PC-3 (cell line): ENCODE results near the gene DNAH1. TPM values are rescaled to one million over a fixed set of nuclear protein-coding genes. Genes with fewer than 3 reads are reported as not detected.

ENCODE experiments used
- ATAC-seq: fragments of 200-7000 bp; cut with Tn5 transposase; 2 replicates; pipeline ENCODE4 v1.9.1; 2020; ENCODE audit warnings: mild to moderate bottlenecking, moderate library complexity
- BruUV-seq: library from RNA; stranded (reverse); fragments of 400-500 nt; replicated peaks from 2 replicates; lab custom pipeline; 2021; lab: Mats Ljungman, UMichigan
- CTCF ChIA-PET: fragments of 300-600 bp; sonication (Branson Sonifier 250); formaldehyde crosslinking; loops from one replicate; lab custom pipeline; 2022; ENCODE audit warnings: antibody characterized with exemption; lab: Charles Lee
- POLR2A ChIA-PET: fragments of 300-600 bp; sonication (Branson Sonifier 250); formaldehyde crosslinking; loops from one replicate; lab custom pipeline; 2022; ENCODE audit warnings: antibody characterized with exemption; ENCODE audit not compliant: unreplicated experiment; lab: Charles Lee
- DNase-seq: peaks from one replicate; pipeline ENCODE4 v3.0.0-alpha.2; 2015
- H2AFZ ChIP-seq: fragments of 300-600 bp; sonication (generic); 2 replicates; pipeline ENCODE4 v1.6.0; 2016; ENCODE audit warnings: antibody characterized with exemption, low read length
- H3F3A ChIP-seq: fragments of 300-600 bp; sonication (generic); one replicate; pipeline ENCODE4 v1.6.0; 2017; ENCODE audit warnings: antibody characterized with exemption, low read length, control low read depth, mild to moderate bottlenecking; ENCODE audit not compliant: unreplicated experiment
- H3K27ac ChIP-seq: fragments of 300-600 bp; sonication (generic); 2 replicates; pipeline ENCODE4 v1.5.1; 2016; ENCODE audit warnings: mild to moderate bottlenecking, low read length
- H3K27me3 ChIP-seq: fragments of 300-600 bp; sonication (generic); 2 replicates; pipeline ENCODE4 v1.6.1; 2016; ENCODE audit warnings: low read length, mixed read lengths
- H3K36me3 ChIP-seq: fragments of 300-600 bp; sonication (generic); 2 replicates; pipeline ENCODE4 v1.6.1; 2016; ENCODE audit warnings: low read depth, mixed run types, low read length, mixed read lengths
- H3K4me1 ChIP-seq: fragments of 300-600 bp; sonication (generic); 2 replicates; pipeline ENCODE4 v1.5.1; 2016; ENCODE audit warnings: low read length; ENCODE audit not compliant: insufficient read depth
- H3K4me2 ChIP-seq: fragments of 300-600 bp; sonication (generic); 2 replicates; pipeline ENCODE4 v1.6.0; 2016; ENCODE audit warnings: low read length
- H3K4me3 ChIP-seq: fragments of 300-600 bp; sonication (generic); 2 replicates; pipeline ENCODE4 v1.5.1; 2016; ENCODE audit warnings: mild to moderate bottlenecking, low read length, mixed read lengths
- H3K79me2 ChIP-seq: fragments of 300-600 bp; sonication (generic); 2 replicates; pipeline ENCODE4 v1.6.1; 2017; ENCODE audit warnings: low read length, mixed read lengths
- H3K9ac ChIP-seq: fragments of 300-600 bp; sonication (generic); 2 replicates; pipeline ENCODE4 v1.6.0; 2016; ENCODE audit warnings: mild to moderate bottlenecking, low read length
- H3K9me2 ChIP-seq: fragments of 300-600 bp; sonication (generic); replicated peaks from 2 replicates; pipeline ENCODE4 v1.6.1; 2016; ENCODE audit warnings: mixed run types, low read length, mixed read lengths
- H3K9me3 ChIP-seq: fragments of 300-600 bp; sonication (generic); 2 replicates; pipeline ENCODE4 v1.6.1; 2016; ENCODE audit warnings: low read length, mixed read lengths
- H4K20me1 ChIP-seq: fragments of 300-600 bp; sonication (generic); 2 replicates; pipeline ENCODE4 v1.6.1; 2016; ENCODE audit warnings: low read length, mixed read lengths
- CTCF ChIP-seq: fragments of 300-600 bp; sonication (generic); conservative IDR thresholded peaks from 2 replicates; pipeline ENCODE4 v1.5.1; 2017; ENCODE audit warnings: antibody characterized with exemption, low read depth, mild to moderate bottlenecking, low read length
- EZH2 ChIP-seq: fragments of 300-600 bp; sonication (generic); IDR thresholded peaks from one replicate; pipeline ENCODE4 v1.6.1; 2017; ENCODE audit warnings: antibody characterized with exemption, mild to moderate bottlenecking, low read length; ENCODE audit not compliant: unreplicated experiment
- EZH2phosphoT487 ChIP-seq: fragments of 300-600 bp; sonication (generic); IDR thresholded peaks from 2 replicates; pipeline ENCODE4 v1.6.1; 2018; ENCODE audit warnings: mild to moderate bottlenecking, antibody characterized with exemption, low read length, borderline replicate concordance
- intact Hi-C: fragments of 100-400 bp; cut with micrococcal nuclease; formaldehyde crosslinking; loops from 2 replicates; pipeline ENCODE4 v1.9.0; 2023
- total RNA-seq: library from RNA; depleted of rRNA; stranded (reverse); fragments of >200 nt; gene quantifications from 2 replicates; pipeline ENCODE4 v1.2.3, GENCODE V29; 2014

The DNAH1 gene
- total RNA-seq, 1 experiment from 2014 or later = 2.2 TPM

GRCh38 chr3:52291508-52292181 is 24.5 kb upstream of the DNAH1 start:
- Histone ChIP-seq H3K9ac (no peak overlapping the region), H3K27me3 (no peaks in the 10 kb centered on the region), H3K9me3 (no peaks in the 10 kb centered on the region), H3K4me2 (no peak overlapping the region), H3F3A (no peaks in the 10 kb centered on the region), H3K4me1 (peaks cover 13% of the 10 kb centered on the region), H2AFZ (no peak overlapping the region), H3K27ac (no peak overlapping the region), H3K9me2 (no peaks in the 10 kb centered on the region), H3K4me3 (no peak overlapping the region), H3K79me2 (peaks cover 6% of the 10 kb centered on the region), H4K20me1 (no peaks in the 10 kb centered on the region), H3K36me3 (no peaks in the 10 kb centered on the region)
- DNase-seq (peak; percentile 45), ATAC-seq (0 out of 2 replicates have a peak, but pooled peaks have one; percentile 9)
- ChIA-PET CTCF (no interaction called here), POLR2A (no interaction called here)
- TF ChIP-seq CTCF = peak; percentile 87
- no peak for TF ChIP-seq EZH2
- intact Hi-C loops = loop anchor here (1.0 kb wide), 1 partner anchor 48 kb away; no protein-coding TSS in a partner anchor
- BruUV-seq = no TSS peak

DNA sequence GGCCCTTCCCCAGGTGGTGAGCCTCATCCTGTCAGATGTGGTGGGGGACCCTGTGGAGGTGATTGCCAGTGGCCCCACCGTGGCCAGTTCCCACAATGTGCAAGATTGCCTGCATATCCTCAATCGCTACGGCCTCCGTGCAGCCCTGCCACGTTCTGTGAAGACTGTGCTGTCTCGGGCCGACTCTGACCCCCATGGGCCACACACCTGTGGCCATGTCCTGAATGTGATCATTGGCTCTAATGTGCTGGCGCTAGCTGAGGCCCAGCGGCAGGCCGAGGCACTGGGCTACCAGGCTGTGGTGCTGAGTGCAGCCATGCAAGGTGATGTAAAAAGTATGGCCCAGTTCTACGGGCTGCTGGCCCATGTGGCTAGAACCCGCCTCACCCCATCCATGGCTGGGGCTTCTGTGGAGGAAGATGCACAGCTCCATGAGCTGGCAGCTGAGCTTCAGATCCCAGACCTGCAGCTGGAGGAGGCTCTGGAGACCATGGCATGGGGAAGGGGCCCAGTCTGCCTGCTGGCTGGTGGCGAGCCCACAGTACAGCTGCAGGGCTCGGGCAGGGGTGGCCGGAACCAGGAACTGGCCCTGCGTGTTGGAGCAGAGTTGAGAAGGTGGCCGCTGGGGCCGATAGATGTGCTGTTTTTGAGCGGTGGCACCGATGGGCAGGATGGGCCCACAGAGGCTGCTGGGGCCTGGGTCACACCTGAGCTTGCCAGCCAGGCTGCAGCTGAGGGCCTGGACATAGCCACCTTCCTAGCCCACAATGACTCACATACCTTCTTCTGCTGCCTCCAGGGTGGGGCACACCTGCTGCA is 23.7 kb upstream of the DNAH1 start:
- ChIA-PET POLR2A (no interaction called here), CTCF (interaction anchor here (0.6 kb wide), 1 partner anchor 120 kb away, joined by 3 read pairs; no protein-coding TSS in a partner anchor)
- BruUV-seq = no TSS peak
- Histone ChIP-seq H3K27me3 (no peaks in the 10 kb centered on the region), H3K9me2 (no peaks in the 10 kb centered on the region), H3K9ac (no peak overlapping the region), H3K4me1 (peaks cover 8% of the 10 kb centered on the region; the same call in 1 of the 2 replicates), H3K27ac (no peak overlapping the region), H3K4me2 (no peak overlapping the region), H2AFZ (no peak overlapping the region), H3K79me2 (no peaks in the 10 kb centered on the region), H4K20me1 (no peaks in the 10 kb centered on the region), H3K9me3 (no peaks in the 10 kb centered on the region), H3K36me3 (no peaks in the 10 kb centered on the region), H3K4me3 (no peak overlapping the region), H3F3A (no peaks in the 10 kb centered on the region)
- intact Hi-C loops = no loop called here
- TF ChIP-seq EZH2phosphoT487 (no peak), CTCF (no peak), EZH2 (no peak)
- ATAC-seq (peak; percentile 12; the same call in 1 of the 2 replicates), DNase-seq (peak; percentile 45)
